Right atrium auricular region (tissue), 2 donors: ENCODE results near the gene UBE2QL1. TPM values are rescaled to one million over a fixed set of nuclear protein-coding genes. Genes with fewer than 3 reads are reported as not detected.

Experiments used
- DNase-seq: peaks from one replicate; pipeline ENCODE4 v3.0.0-alpha.2; 2019; ENCODE audit warnings: low spot score
- H3K27ac ChIP-seq, 2 donors: fragments of 200-600 bp; sonication (generic); 1 replicate in 1 of 2; 2 replicates in 1 of 2; pipeline ENCODE4 v1.5.1; 2016 to 2019
- H3K27me3 ChIP-seq, 2 donors: fragments of 200-600 bp; sonication (generic); one replicate each; pipeline versions ENCODE4 v1.5.1 to v1.6.0; 2017 to 2019
- H3K36me3 ChIP-seq: fragments of 200-600 bp; sonication (generic); one replicate; pipeline ENCODE4 v1.5.1; 2016
- H3K4me1 ChIP-seq, 2 donors: fragments of 200-600 bp; sonication (generic); one replicate each; pipeline versions ENCODE4 v1.5.1 to v1.6.0; 2017 to 2019
- H3K4me3 ChIP-seq, 2 donors: fragments of 200-600 bp; sonication (generic); 1 replicate in 1 of 2; 2 replicates in 1 of 2; pipeline ENCODE4 v1.5.1; 2017 to 2019; ENCODE audit warnings: mild to moderate bottlenecking in 1 of 2, moderate library complexity in 1 of 2
- H3K9me3 ChIP-seq, 2 donors: fragments of 200-600 bp; sonication (generic); one replicate each; pipeline ENCODE4 v1.5.1; 2019
- total RNA-seq, 2 donors: library from RNA; depleted of rRNA; stranded (reverse); fragments of >200 nt; gene quantifications; one replicate each; pipeline ENCODE4 v1.1.0, GENCODE V29; 2016
- TF ChIP-seq, protein P1 (sequence below), 2 donors: fragments of 200-600 bp; sonication (generic); IDR thresholded peaks; one replicate each; pipeline ENCODE4 v1.5.1; 2019; ENCODE audit warnings: antibody characterized with exemption in 2 of 2

The UBE2QL1 gene
- total RNA-seq, 2 donors from 2014 or later, result 9.1 to 10.8 TPM

DNA sequence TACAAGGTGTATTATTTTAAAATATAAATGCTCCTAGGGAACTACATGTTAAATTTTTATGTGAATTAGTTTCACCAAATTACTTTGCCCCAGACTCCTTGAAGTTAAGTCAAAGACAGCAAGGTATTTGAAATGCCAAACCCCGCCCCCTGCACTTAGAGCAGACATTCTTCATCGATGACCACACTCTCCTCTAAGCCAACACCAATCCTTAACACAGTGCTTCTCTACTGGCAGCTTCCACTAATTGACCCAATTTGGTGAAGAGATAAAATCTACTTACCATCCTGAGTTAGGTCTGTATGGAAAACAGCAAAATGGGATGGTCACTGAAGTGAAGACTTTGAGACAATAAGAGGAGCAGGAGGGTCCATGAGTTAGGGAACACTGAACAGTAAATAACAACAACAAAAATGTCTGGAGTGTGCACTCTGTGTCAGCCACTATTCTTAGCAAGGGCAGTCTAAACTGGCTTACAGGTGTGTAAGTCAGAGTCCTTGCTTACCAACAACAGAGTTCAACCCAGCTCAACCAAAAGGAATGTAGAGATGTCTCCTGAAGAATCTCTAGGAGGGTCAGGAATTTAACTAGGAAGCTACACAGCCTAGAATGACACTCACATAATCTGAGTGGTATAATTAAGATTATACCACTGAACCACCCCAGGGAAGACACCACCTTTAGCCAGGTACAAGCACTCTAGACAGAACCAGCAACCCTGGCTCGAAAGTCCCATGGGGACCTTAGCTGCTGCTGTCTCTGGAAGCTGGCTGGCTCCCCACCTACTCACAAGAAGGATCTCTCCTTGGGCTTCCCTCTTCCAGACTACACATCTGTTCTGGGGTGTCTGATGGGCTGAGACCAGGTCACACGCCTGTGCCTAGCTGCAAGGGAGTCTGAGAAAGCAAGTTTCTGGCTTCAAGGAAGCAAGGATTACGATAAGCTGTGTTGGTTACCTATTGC, 8.8 kb upstream of the UBE2QL1 start:
- no peak overlapping the region for H3K27ac ChIP-seq
- no peak for DNase-seq
- no peak overlapping the region for H3K4me3 ChIP-seq
- no peaks in the 10 kb centered on the region for H3K4me1 ChIP-seq
- TF ChIP-seq, protein P1, sequence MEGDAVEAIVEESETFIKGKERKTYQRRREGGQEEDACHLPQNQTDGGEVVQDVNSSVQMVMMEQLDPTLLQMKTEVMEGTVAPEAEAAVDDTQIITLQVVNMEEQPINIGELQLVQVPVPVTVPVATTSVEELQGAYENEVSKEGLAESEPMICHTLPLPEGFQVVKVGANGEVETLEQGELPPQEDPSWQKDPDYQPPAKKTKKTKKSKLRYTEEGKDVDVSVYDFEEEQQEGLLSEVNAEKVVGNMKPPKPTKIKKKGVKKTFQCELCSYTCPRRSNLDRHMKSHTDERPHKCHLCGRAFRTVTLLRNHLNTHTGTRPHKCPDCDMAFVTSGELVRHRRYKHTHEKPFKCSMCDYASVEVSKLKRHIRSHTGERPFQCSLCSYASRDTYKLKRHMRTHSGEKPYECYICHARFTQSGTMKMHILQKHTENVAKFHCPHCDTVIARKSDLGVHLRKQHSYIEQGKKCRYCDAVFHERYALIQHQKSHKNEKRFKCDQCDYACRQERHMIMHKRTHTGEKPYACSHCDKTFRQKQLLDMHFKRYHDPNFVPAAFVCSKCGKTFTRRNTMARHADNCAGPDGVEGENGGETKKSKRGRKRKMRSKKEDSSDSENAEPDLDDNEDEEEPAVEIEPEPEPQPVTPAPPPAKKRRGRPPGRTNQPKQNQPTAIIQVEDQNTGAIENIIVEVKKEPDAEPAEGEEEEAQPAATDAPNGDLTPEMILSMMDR (IDR thresholded peaks at IDR 0.05), result no peak
- no peaks in the 10 kb centered on the region for H3K27me3 ChIP-seq
- no peaks in the 10 kb centered on the region for H3K36me3 ChIP-seq
- H3K9me3 ChIP-seq, result peaks cover 0 to 11% of the 10 kb centered on the region in 2 donors

DNA sequence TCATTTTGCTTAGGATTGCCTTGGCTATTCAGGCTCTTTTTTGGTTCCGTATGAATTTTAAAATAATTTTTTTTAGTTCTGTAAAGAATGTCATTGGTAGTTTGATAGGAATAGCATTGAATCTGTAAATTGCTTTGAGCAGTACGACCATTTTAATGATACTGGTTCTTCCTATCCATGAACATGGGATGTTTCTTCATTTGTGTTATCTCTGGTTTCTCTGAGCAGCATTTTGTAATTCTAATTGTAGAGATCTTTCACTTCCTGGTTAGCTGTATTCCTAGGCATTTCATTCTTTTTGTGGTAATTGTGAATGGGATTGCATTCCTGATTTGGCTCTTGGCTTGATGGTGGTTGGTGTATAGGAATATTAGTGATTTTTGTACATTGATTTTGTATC, 6.3 kb upstream of the UBE2QL1 start:
- no peak for DNase-seq
- Histone ChIP-seq H3K4me3 (no peak overlapping the region), H3K36me3 (no peaks in the 10 kb centered on the region), H3K27ac (no peak overlapping the region), H3K9me3 (peaks cover 0 to 11% of the 10 kb centered on the region in 2 donors), H3K4me1 (no peaks in the 10 kb centered on the region), H3K27me3 (no peaks in the 10 kb centered on the region)
- TF ChIP-seq, protein P1 (IDR thresholded peaks at IDR 0.05), result no peak

GRCh38 chr5:6443326-6443725, 5.3 kb upstream of the UBE2QL1 start:
- no peaks in the 10 kb centered on the region for H3K4me1 ChIP-seq
- no peaks in the 10 kb centered on the region for H3K36me3 ChIP-seq
- no peak overlapping the region for H3K4me3 ChIP-seq
- no peak overlapping the region for H3K27ac ChIP-seq
- TF ChIP-seq, protein P1 (IDR thresholded peaks at IDR 0.05), result no peak
- H3K27me3 ChIP-seq, result no peaks in the 10 kb centered on the region
- peaks cover 0 to 11% of the 10 kb centered on the region in 2 donors for H3K9me3 ChIP-seq
- no peak for DNase-seq

DNA sequence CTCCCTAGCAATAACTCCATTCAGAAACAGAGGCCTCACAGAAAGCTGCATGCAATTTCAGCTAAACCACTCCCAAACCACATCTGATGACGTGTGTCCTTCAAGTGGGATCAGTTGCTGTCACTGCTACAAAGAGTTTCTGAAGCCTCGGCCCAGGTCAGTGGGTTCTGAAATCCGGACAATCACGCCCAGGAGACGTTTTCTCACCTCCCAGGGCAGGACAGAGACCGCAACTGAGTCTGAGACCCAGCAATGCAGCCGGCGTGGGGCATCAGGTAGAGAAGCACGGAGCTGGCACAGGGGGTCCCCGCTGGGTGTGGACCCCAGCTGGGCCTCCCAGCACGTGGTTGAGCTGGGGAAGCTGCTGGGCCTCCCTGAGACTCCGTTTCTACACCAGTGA, 2.6 kb upstream of the UBE2QL1 start:
- Histone ChIP-seq H3K9me3 (peaks cover 0 to 9% of the 10 kb centered on the region in 2 donors), H3K4me3 (no peak overlapping the region), H3K36me3 (no peaks in the 10 kb centered on the region), H3K27me3 (no peaks in the 10 kb centered on the region), H3K27ac (no peak overlapping the region), H3K4me1 (peaks cover 0 to 16% of the 10 kb centered on the region in 2 donors)
- TF ChIP-seq, protein P1 (IDR thresholded peaks at IDR 0.05), result no peak
- peak; percentile 57 for DNase-seq

DNA sequence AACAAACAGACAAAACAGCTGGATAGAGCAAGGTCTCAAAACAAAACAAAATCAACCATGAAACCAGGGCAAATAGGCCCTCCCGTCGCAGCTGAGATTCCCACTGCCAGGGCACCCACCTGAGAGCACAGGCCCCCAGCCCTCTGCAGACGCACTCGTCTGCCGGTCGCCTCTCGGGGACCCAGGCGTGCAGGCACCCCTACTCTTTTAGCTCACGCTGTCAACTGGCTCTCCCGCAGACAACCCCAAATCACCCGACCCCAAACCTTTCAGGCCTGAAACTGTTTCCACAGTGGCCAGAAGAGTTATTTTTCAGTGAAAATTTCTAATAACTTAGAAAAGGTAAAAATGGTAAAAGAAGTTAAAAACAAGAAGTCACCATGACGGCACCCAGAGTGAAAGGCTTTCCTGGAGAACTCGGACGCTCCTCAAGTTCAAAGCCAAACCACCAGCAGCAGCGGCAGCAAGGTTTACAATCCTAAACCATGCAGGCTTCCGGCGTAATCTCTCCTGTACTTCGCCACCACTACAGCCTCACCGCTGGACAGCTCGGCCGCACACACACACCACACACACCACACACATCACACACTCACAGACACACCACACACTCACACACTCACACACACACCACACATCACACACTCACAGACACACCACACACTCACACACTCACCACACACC, 1.9 kb upstream of the UBE2QL1 start:
- DNase-seq, result peak; percentile 54
- H3K27me3 ChIP-seq, result no peaks in the 10 kb centered on the region
- TF ChIP-seq, protein P1 (IDR thresholded peaks at IDR 0.05), result no peak
- H3K4me1 ChIP-seq, result peaks cover 0 to 23% of the 10 kb centered on the region in 2 donors
- H3K4me3 ChIP-seq, result no peak overlapping the region
- H3K9me3 ChIP-seq, result peaks cover 0 to 9% of the 10 kb centered on the region in 2 donors
- no peak overlapping the region for H3K27ac ChIP-seq
- no peaks in the 10 kb centered on the region for H3K36me3 ChIP-seq
